ENCODE measurements around the gene SIRT7.

The SIRT7 gene

DNA sequence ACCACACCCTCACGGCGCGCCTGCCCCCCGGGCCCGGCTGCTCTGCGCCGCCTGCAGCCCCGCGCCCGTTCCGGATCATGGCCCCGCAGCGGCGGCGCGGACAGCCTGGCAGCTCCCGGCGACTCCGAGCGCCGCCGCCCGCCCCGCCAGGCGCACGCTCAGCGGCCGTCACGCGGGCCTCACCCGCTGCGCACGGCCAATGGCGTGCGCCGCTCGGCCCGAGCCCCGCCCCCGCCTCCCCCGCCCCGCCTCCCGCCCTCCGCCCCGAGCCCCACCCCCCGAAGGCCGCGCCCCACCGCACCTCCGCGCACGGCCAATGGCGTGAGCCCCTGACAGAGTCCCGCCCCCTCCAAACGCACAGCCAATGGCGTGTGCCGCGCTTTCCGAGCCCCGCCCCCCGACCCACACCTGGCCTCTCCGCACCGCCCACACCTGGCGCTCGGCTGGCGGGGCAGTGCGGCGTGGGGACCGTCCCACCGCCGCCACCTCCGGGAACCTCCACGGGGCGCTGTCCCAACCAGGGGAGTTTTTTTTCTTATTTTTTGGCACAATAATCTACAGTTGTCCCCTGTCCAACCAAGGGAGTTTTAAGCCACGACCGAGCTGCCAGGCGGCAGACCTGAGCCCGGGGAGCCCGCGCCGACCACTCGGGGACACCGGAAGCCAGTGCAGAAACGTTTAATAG is 6.6 kb downstream of the SIRT7 start, which contains the start of gene PCYT2:
PCYT2 (minus strand) TSS at position 123 of the 685 bp plus-strand sequence; CDS start at position 79, 44 bp downstream.
- peak; percentile 94 for DNase-seq (ENCODE audit: low read depth)
- TF ChIP-seq, protein P1, sequence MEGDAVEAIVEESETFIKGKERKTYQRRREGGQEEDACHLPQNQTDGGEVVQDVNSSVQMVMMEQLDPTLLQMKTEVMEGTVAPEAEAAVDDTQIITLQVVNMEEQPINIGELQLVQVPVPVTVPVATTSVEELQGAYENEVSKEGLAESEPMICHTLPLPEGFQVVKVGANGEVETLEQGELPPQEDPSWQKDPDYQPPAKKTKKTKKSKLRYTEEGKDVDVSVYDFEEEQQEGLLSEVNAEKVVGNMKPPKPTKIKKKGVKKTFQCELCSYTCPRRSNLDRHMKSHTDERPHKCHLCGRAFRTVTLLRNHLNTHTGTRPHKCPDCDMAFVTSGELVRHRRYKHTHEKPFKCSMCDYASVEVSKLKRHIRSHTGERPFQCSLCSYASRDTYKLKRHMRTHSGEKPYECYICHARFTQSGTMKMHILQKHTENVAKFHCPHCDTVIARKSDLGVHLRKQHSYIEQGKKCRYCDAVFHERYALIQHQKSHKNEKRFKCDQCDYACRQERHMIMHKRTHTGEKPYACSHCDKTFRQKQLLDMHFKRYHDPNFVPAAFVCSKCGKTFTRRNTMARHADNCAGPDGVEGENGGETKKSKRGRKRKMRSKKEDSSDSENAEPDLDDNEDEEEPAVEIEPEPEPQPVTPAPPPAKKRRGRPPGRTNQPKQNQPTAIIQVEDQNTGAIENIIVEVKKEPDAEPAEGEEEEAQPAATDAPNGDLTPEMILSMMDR (IDR thresholded peaks at IDR 0.05; ENCODE audit: insufficient read depth, low read depth, low read length, missing control alignments): peak; percentile 5

DNA sequence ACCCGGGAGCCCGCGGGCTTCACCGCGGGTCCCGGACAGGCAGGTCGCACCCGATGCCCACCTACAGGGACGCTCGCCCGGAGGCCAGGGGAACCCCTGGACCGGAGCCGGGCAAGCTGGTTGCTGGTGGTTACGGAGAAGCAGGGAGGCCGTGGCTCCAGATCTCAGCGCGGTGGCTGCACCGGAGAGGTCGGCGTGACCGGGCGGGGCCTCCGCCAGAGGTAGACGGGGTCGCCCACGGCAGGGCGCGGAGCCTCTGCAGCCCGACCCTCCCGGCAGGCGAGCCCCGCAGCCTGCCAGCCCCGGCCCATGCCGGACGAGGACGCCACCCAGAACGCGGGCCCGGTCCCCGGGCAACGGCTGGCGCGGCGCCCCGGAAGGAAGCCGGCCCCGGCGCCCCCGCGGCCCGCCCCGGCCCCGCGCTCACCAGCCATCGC is 7.1 kb downstream of the SIRT7 start:
- DNase-seq (ENCODE audit: low read depth): no peak
- peak overlapping the region; percentile 82 for H3K4me3 ChIP-seq (ENCODE audit: low read depth, low read length)
- TF ChIP-seq, protein P1 (IDR thresholded peaks at IDR 0.05; ENCODE audit: insufficient read depth, low read depth, low read length, missing control alignments): no peak

More for the DNA sequence above, 6.6 kb downstream of the SIRT7 start, which contains the start of gene PCYT2:
- peak within 1 kb of the TSS; percentile 82 for H3K4me3 ChIP-seq (ENCODE audit: low read depth, low read length)

DNA sequence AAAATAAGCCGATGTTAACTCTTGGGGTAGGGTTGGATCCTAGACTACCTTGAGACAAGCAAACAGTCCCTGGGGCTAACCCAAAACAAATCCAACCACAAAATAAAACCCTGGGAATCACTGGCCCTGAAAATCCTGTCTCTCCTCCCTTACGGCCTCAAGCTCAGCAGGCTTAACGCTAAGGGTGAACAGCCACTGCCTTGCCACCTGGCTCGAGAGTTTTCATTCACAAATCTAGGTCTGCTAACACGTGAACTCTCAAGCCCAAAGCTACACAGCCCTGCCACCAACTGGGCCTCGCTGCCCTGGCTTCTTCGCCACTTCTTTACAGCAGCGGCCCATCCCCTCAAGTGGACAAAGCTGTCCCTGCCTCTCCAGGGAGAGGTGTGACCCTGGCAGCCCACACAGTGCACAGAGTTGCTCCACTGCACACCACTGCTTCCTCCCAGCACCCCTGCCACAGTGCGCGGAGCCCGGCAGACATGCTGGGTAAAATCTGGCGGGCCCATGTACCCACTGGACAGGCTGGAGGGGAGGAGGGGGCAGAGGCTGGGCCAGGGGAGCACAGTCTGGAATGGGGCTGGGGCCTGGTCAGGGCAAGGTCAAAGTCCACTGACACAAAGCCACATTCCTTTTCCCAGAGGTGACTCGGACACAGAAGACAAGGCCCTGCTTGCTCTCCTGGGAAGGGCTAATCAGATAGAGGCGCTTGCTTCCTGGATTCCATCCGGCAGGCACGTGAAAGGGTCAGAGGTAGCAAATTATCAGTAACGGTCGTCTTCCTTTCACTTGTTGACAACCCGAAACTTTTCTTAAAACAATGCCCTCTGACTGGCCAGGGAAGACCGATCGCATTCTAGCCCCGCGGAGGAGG is 7.8 kb downstream of the SIRT7 start:
- no peak for DNase-seq (ENCODE audit: low read depth)

GRCh38 chr17:81909231-81909630 is 8.7 kb downstream of the SIRT7 start:
- DNase-seq (ENCODE audit: low read depth): no peak
- TF ChIP-seq, protein P1 (IDR thresholded peaks at IDR 0.05; ENCODE audit: insufficient read depth, low read depth, low read length, missing control alignments): no peak
- no peak overlapping the region for H3K4me3 ChIP-seq (ENCODE audit: low read depth, low read length)

More for the DNA sequence above, 7.8 kb downstream of the SIRT7 start:
- peak overlapping the region; percentile 82 for H3K4me3 ChIP-seq (ENCODE audit: low read depth, low read length)
- TF ChIP-seq, protein P1 (IDR thresholded peaks at IDR 0.05; ENCODE audit: insufficient read depth, low read depth, low read length, missing control alignments): no peak

DNA sequence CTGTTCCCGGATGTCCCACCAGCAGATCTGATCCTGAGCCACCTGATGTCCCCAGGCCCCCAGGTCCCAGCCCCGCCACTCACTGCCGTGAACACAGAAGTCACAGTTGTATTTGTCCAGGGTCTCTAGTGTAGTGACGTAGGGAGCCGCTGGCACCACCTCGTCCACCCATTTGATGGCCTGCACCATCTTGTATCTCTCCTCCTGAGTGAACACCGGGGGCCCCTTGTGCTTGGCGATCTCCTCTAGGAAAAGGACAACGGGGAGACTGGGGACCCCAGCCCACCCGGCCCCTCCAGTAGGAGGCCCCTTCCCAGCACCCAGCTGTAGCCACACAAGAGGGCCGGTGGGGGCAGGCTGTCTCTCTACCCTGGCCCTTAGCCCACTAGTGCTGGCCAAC is 9.2 kb downstream of the SIRT7 start:
- H3K4me3 ChIP-seq (ENCODE audit: low read depth, low read length): no peak overlapping the region
- TF ChIP-seq, protein P1 (IDR thresholded peaks at IDR 0.05; ENCODE audit: insufficient read depth, low read depth, low read length, missing control alignments): no peak
- no peak for DNase-seq (ENCODE audit: low read depth)

DNA sequence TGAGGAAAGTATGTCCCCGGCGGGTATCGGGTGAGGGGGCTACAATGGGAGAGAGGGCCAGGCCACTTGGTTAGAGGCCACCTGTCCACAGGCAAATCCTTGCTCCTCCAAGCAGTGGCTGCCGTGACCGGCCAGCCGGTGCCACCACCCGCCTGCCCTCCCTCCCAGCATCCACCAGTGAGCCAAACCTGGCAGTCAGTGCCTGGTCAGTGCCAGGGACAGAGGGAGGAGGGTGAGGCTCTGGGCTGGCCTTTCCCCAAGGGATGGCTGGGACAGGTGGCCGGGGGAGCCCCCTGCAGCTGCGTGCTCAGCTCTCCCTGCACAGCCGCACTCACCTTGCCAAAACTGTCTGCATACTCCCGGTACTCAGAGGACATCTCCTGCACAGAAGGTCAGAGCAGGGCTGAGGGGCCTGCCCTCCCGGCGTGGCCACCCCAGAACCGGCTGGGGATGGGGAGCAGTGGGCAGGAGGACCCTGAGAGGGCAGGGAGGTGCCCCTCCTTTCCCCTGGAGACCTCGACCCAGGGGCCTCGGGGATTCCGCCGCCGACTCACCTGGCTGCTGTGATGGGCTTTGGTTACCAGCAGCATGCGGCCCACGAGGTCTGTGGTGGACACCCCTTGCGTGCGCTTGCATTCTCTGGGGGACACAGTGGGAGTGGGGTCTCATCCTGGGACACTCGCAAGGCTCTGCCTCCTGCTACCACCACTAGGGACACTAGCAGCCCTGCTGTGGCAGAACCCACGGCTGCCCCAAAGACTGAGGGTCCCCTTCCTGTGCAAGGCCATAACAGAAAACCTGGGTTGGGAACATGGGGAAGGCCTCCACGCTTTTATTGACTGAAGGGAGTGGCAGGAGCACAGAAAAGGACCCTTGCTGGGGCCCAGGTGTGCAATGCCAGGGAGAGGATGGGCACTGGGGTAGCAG is 10.5 kb downstream of the SIRT7 start:
- no peak for DNase-seq (ENCODE audit: low read depth)
- TF ChIP-seq, protein P1 (IDR thresholded peaks at IDR 0.05; ENCODE audit: insufficient read depth, low read depth, low read length, missing control alignments): no peak

More for the DNA sequence above, 10.5 kb downstream of the SIRT7 start:
- no peak overlapping the region for H3K4me3 ChIP-seq (ENCODE audit: low read depth, low read length)

Measured in GM12865 (cell line).